ENCODE data around the gene TMEM130. TPM values are rescaled to one million over a fixed set of nuclear protein-coding genes. Genes with fewer than 3 reads are reported as not detected.
A peak's percentile ranks its signal among the peaks of the same experiment; 100 is the strongest.

Gene TMEM130
- total and polyA plus RNA-seq, 9 of the 15 experiments (the other 6 are each of a cell fraction or from before 2014, with no cell fraction given), result 0.07 TPM; not detected in 8

- H3K36me3 ChIP-seq (ENCODE audit: control insufficient read depth, insufficient read depth, low read length), result no peaks in the 10 kb centered on the region
- DNase-seq (ENCODE audit: extremely low read depth in 1 of 4, low spot score in 3 of 4) (no peak), ATAC-seq (no peak), FAIRE-seq (no peak)
- peaks cover 4% of the 10 kb centered on the region; the same call in 1 of the 2 replicates for H3K9me3 ChIP-seq (replicated peaks; ENCODE audit: control insufficient read depth, insufficient read depth, low read depth, low read length)
- no peak overlapping the region for H3K4me2 ChIP-seq (ENCODE audit: insufficient read depth, low read length)
- in situ Hi-C loops (cut with MboI), result no loop called here
- no peak overlapping the region for H3K4me3 ChIP-seq
- no peaks in the 10 kb centered on the region for H3K79me2 ChIP-seq (ENCODE audit: control insufficient read depth, insufficient read depth, low read length)
- H4K20me1 ChIP-seq (replicated peaks; ENCODE audit: control insufficient read depth, insufficient read depth, low read length), result no peaks in the 10 kb centered on the region
- TF ChIP-seq HSF4 (CRISPR knock-in tag; IDR thresholded peaks at IDR 0.05; ENCODE audit: borderline replicate concordance) (no peak), XRCC3 (IDR thresholded peaks at IDR 0.05) (no peak), MEF2A (IDR thresholded peaks at IDR 0.05; ENCODE audit: control insufficient read depth, low read depth, low read length) (no peak), RBM39 (optimal IDR thresholded peaks at IDR 0.05; ENCODE audit: low read depth, low read length) (no peak), RFX1 (IDR thresholded peaks at IDR 0.05) (peak; percentile 24; the same call in 1 of the 2 replicates), ZSCAN32 (CRISPR knock-in tag; IDR thresholded peaks at IDR 0.05) (no peak)
- TF ChIP-seq, protein P1, sequence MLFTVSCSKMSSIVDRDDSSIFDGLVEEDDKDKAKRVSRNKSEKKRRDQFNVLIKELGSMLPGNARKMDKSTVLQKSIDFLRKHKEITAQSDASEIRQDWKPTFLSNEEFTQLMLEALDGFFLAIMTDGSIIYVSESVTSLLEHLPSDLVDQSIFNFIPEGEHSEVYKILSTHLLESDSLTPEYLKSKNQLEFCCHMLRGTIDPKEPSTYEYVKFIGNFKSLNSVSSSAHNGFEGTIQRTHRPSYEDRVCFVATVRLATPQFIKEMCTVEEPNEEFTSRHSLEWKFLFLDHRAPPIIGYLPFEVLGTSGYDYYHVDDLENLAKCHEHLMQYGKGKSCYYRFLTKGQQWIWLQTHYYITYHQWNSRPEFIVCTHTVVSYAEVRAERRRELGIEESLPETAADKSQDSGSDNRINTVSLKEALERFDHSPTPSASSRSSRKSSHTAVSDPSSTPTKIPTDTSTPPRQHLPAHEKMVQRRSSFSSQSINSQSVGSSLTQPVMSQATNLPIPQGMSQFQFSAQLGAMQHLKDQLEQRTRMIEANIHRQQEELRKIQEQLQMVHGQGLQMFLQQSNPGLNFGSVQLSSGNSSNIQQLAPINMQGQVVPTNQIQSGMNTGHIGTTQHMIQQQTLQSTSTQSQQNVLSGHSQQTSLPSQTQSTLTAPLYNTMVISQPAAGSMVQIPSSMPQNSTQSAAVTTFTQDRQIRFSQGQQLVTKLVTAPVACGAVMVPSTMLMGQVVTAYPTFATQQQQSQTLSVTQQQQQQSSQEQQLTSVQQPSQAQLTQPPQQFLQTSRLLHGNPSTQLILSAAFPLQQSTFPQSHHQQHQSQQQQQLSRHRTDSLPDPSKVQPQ (CRISPR knock-in tag; IDR thresholded peaks at IDR 0.05; ENCODE audit: borderline replicate concordance), result no peak
- ChIA-PET CTCF (ENCODE audit: low intra/inter-chr PET ratio) (no interaction called here), POLR2A (interaction anchor here (0.9 kb wide), 1 partner anchor 11 kb away, joined by 3 read pairs; no protein-coding TSS in a partner anchor)
- WGBS (ENCODE audit: insufficient coverage, low coverage, missing lambda C conversion rate), result 5% methylated on average over 9 of the region's 9 CpGs
- peaks cover 2 to 23% of the 10 kb centered on the region in 2 experiments; a peak in 2 of 5 replicates for H3K27me3 ChIP-seq (ENCODE audit: control insufficient read depth in 2 of 2, insufficient read depth in 2 of 2, low read length in 2 of 2)
- H2AFZ ChIP-seq (ENCODE audit: low read depth, low read length), result no peak overlapping the region
- H3K4me1 ChIP-seq (replicated peaks in 1 of 2; ENCODE audit: control insufficient read depth in 2 of 2, insufficient read depth in 2 of 2, low read length in 2 of 2), result no peaks in the 10 kb centered on the region
- H3K9me1 ChIP-seq (ENCODE audit: control insufficient read depth, insufficient read depth, low read length), result no peaks in the 10 kb centered on the region
- H3K9ac ChIP-seq (ENCODE audit: insufficient read depth in 1 of 2, low read depth in 2 of 2, low read length in 2 of 2), result no peak overlapping the region
- intact Hi-C loops (cut with micrococcal nuclease), result no loop called here
- BruUV-seq (replicated peaks), result no TSS peak
- no peak overlapping the region for H3K27ac ChIP-seq (ENCODE audit: extremely low read depth, low read depth, low read length)
Measured at GRCh38 chr7:98810153-98810802, 59.5 kb downstream of the TMEM130 start.

Measured in K562 (cell line).